GM12878 (cell line): ENCODE data around the gene FRRS1L.

Source experiments
- BMI1 ChIP-seq: fragments of 450-650 bp; IDR thresholded peaks from 2 replicates; pipeline ENCODE4 v1.6.1; 2016; ENCODE audit warnings: mild to moderate bottlenecking, moderate library complexity, borderline replicate concordance
- CEBPZ ChIP-seq: fragments of 150-350 bp; IDR thresholded peaks from 2 replicates; pipeline ENCODE4 v1.6.1; 2016; ENCODE audit warnings: low read depth, low read length
- E2F8 ChIP-seq: fragments of 450-650 bp; IDR thresholded peaks from 2 replicates; pipeline ENCODE4 v1.6.1; 2018; ENCODE audit warnings: mild to moderate bottlenecking, low read depth, moderate library complexity; ENCODE audit not compliant: partially characterized antibody
- EGR1 ChIP-seq, 2 experiments: IDR thresholded peaks; 1 replicate in 1 of 2; 2 replicates in 1 of 2; pipeline ENCODE4 v1.6.1; 2011 to 2012; ENCODE audit warnings: low read depth in 2 of 2, low read length in 2 of 2, borderline replicate concordance in 1 of 2, mild to moderate bottlenecking in 1 of 2, moderate library complexity in 1 of 2
- EP300 ChIP-seq, 2 experiments: fragments of 150-350 bp in 1 of 2; IDR thresholded peaks; 2 replicates each; pipeline ENCODE4 v1.6.1; 2011 to 2012; ENCODE audit warnings: low read depth in 2 of 2, low read length in 2 of 2, borderline replicate concordance in 1 of 2, improper control_type of control experiment in 1 of 2, inconsistent platforms in 1 of 2; ENCODE audit not compliant: control insufficient read depth in 1 of 2
- KDM1A ChIP-seq: fragments of 200-600 bp; sonication (generic); IDR thresholded peaks from 2 replicates; pipeline ENCODE4 v1.6.1; 2016; ENCODE audit warnings: borderline replicate concordance
- KLF5 ChIP-seq: fragments of 450-650 bp; IDR thresholded peaks from 2 replicates; pipeline ENCODE4 v1.6.1; 2014; ENCODE audit warnings: mild to moderate bottlenecking; ENCODE audit not compliant: partially characterized antibody
- MLLT1 ChIP-seq: fragments of 450-650 bp; IDR thresholded peaks from 2 replicates; pipeline ENCODE4 v1.6.1; 2016; ENCODE audit warnings: mild to moderate bottlenecking
- POLR2A ChIP-seq: IDR thresholded peaks from 2 replicates; pipeline ENCODE4 v1.6.1; 2011; ENCODE audit warnings: low read depth, mild to moderate bottlenecking, low read length
- POLR2AphosphoS5 ChIP-seq: IDR thresholded peaks from 2 replicates; pipeline ENCODE4 v1.6.1; 2011; ENCODE audit warnings: mild to moderate bottlenecking, low read length, inconsistent platforms
- SRF ChIP-seq, 2 experiments: IDR thresholded peaks; 2 replicates each; pipeline ENCODE4 v1.6.1; 2011; ENCODE audit warnings: low read depth in 2 of 2, low read length in 2 of 2, mild to moderate bottlenecking in 1 of 2, moderate library complexity in 1 of 2
- TAF1 ChIP-seq: IDR thresholded peaks from 2 replicates; pipeline ENCODE4 v1.6.1; 2011; ENCODE audit warnings: mild to moderate bottlenecking, low read depth, low read length, borderline replicate concordance
- TF ChIP-seq, protein P1 (sequence below): fragments of 450-650 bp; IDR thresholded peaks from 2 replicates; pipeline ENCODE4 v1.6.1; 2016; ENCODE audit warnings: mild to moderate bottlenecking
- TF ChIP-seq, protein P2 (sequence below), 3 experiments: IDR thresholded peaks in 2 of 3; conservative IDR thresholded peaks in 1 of 3; 2 replicates each; pipeline ENCODE4 v1.5.1; 2011; ENCODE audit warnings: low read depth in 3 of 3, low read length in 3 of 3, mild to moderate bottlenecking in 3 of 3, control low read depth in 2 of 3, moderate library complexity in 2 of 3, inconsistent platforms in 1 of 3, mixed read lengths in 1 of 3; ENCODE audit not compliant: control insufficient read depth in 2 of 3, insufficient read depth in 1 of 3; ENCODE audit errors: extremely low read depth in 1 of 3

GRCh38 chr9:109186857-109187520 is 19.9 kb upstream of the FRRS1L start:
- TF ChIP-seq EGR1 (IDR thresholded peaks at IDR 0.05; ENCODE audit: borderline replicate concordance in 1 of 2, low read depth in 2 of 2, low read length in 2 of 2) (no peak), KLF5 (no peak), POLR2A (no peak), BMI1 (no peak), EP300 (IDR thresholded peaks at IDR 0.05; ENCODE audit: borderline replicate concordance in 1 of 2, control insufficient read depth in 1 of 2, low read depth in 2 of 2, low read length in 2 of 2) (no peak), CEBPZ (no peak), E2F8 (no peak), KDM1A (no peak), MLLT1 (no peak), TAF1 (no peak), SRF (IDR thresholded peaks at IDR 0.05; ENCODE audit: low read depth in 2 of 2, low read length in 2 of 2) (no peak), POLR2AphosphoS5 (no peak)
- TF ChIP-seq, protein P1, sequence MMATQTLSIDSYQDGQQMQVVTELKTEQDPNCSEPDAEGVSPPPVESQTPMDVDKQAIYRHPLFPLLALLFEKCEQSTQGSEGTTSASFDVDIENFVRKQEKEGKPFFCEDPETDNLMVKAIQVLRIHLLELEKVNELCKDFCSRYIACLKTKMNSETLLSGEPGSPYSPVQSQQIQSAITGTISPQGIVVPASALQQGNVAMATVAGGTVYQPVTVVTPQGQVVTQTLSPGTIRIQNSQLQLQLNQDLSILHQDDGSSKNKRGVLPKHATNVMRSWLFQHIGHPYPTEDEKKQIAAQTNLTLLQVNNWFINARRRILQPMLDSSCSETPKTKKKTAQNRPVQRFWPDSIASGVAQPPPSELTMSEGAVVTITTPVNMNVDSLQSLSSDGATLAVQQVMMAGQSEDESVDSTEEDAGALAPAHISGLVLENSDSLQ = no peak
- TF ChIP-seq, protein P2, sequence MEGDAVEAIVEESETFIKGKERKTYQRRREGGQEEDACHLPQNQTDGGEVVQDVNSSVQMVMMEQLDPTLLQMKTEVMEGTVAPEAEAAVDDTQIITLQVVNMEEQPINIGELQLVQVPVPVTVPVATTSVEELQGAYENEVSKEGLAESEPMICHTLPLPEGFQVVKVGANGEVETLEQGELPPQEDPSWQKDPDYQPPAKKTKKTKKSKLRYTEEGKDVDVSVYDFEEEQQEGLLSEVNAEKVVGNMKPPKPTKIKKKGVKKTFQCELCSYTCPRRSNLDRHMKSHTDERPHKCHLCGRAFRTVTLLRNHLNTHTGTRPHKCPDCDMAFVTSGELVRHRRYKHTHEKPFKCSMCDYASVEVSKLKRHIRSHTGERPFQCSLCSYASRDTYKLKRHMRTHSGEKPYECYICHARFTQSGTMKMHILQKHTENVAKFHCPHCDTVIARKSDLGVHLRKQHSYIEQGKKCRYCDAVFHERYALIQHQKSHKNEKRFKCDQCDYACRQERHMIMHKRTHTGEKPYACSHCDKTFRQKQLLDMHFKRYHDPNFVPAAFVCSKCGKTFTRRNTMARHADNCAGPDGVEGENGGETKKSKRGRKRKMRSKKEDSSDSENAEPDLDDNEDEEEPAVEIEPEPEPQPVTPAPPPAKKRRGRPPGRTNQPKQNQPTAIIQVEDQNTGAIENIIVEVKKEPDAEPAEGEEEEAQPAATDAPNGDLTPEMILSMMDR (IDR thresholded peaks at IDR 0.05 in 2 of 3, conservative IDR thresholded peaks at IDR 0.05 in 1 of 3; ENCODE audit: control insufficient read depth in 2 of 3, extremely low read depth in 1 of 3, insufficient read depth in 1 of 3, low read depth in 3 of 3, low read length in 3 of 3) = no peak
